IMR-90 (cell line): ENCODE data around the gene DCLK1.

Experiments
- BHLHE40 ChIP-seq: fragments of 150-350 bp; IDR thresholded peaks from 2 replicates; pipeline ENCODE4 v1.6.1; 2016; ENCODE audit warnings: mild to moderate bottlenecking, low read depth, low read length
- CEBPB ChIP-seq: IDR thresholded peaks from 2 replicates; pipeline ENCODE4 v1.6.1; 2012; ENCODE audit warnings: low read depth, low read length, improper control_type of control experiment
- MAFK ChIP-seq: IDR thresholded peaks from 2 replicates; pipeline ENCODE4 v1.6.1; 2012; ENCODE audit warnings: low read depth, low read length, improper control_type of control experiment
- MAZ ChIP-seq: IDR thresholded peaks from 2 replicates; pipeline ENCODE4 v1.6.1; 2012; ENCODE audit warnings: low read depth, mild to moderate bottlenecking, low read length, improper control_type of control experiment, moderate library complexity, borderline replicate concordance
- POLR2A ChIP-seq: IDR thresholded peaks from 2 replicates; pipeline ENCODE4 v1.6.1; 2012; ENCODE audit warnings: mild to moderate bottlenecking, low read depth, low read length
- RAD21 ChIP-seq: IDR thresholded peaks from 2 replicates; pipeline ENCODE4 v1.6.1; 2012; ENCODE audit warnings: low read length, improper control_type of control experiment
- RCOR1 ChIP-seq: IDR thresholded peaks from 2 replicates; pipeline ENCODE4 v1.6.1; 2012; ENCODE audit warnings: mild to moderate bottlenecking, low read length, improper control_type of control experiment; ENCODE audit not compliant: insufficient replicate concordance
- TF ChIP-seq, protein P1 (sequence below): conservative IDR thresholded peaks from 2 replicates; pipeline ENCODE4 v1.5.1; 2012; ENCODE audit warnings: mild to moderate bottlenecking, low read depth, low read length, improper control_type of control experiment

DNA sequence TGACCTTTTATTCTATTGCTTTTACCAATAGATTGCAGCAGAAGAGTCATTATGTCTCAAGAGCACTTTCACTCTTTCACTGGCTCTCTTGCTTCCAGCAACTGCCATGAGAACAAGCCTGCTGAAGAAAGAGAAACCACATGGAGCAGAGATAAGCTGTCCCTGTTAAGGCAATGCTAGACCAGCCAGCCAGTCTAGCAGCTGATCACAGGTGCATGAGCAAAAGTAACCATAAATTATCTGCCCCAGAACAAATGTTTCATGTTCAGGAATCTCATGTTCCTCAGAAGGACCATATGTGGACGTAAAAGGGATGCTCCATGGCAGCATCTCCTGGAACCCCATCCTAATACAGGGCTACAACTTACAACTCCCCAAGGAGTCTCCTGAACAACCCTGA is 20.4 kb upstream of the DCLK1 start:
- TF ChIP-seq, protein P1, sequence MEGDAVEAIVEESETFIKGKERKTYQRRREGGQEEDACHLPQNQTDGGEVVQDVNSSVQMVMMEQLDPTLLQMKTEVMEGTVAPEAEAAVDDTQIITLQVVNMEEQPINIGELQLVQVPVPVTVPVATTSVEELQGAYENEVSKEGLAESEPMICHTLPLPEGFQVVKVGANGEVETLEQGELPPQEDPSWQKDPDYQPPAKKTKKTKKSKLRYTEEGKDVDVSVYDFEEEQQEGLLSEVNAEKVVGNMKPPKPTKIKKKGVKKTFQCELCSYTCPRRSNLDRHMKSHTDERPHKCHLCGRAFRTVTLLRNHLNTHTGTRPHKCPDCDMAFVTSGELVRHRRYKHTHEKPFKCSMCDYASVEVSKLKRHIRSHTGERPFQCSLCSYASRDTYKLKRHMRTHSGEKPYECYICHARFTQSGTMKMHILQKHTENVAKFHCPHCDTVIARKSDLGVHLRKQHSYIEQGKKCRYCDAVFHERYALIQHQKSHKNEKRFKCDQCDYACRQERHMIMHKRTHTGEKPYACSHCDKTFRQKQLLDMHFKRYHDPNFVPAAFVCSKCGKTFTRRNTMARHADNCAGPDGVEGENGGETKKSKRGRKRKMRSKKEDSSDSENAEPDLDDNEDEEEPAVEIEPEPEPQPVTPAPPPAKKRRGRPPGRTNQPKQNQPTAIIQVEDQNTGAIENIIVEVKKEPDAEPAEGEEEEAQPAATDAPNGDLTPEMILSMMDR: no peak
- TF ChIP-seq MAZ: no peak
- TF ChIP-seq MAFK: no peak
- no peak for TF ChIP-seq RCOR1
- TF ChIP-seq BHLHE40: no peak
- TF ChIP-seq POLR2A: no peak
- no peak for TF ChIP-seq CEBPB
- no peak for TF ChIP-seq RAD21
